ENCODE data around the gene FREM2. TPM values are rescaled to one million over a fixed set of nuclear protein-coding genes. Genes with fewer than 3 reads are reported as not detected.

FREM2 gene
- total and polyA plus RNA-seq, 4 donors = 1.6 to 58.3 (median 9.4) TPM

DNA sequence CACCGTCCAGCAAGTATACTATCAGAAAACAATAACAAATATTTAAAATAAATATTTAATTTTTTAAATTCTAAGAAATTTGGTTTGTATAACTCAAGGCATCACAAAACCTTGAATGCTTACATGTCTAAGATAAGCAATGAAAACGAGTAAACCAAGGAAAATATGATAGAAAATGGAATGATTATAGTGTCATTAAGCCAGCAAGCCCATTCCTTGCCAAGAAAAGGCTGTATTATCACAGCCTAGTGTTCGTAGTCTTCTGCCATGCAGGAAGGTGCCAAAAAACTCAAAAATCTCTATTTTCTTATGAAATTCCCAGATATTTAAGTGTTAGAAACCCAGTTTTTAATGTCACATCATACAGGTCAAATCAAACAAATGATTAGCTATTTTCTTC, 167.3 kb downstream of the FREM2 start:
- Histone ChIP-seq H3K9me3 (ENCODE audit: control insufficient read depth in 4 of 4, insufficient read depth in 3 of 4, low read length in 3 of 4) (no peaks in the 10 kb centered on the region), H3K27me3 (ENCODE audit: control insufficient read depth in 3 of 3, insufficient read depth in 3 of 3, low read length in 2 of 3) (no peaks in the 10 kb centered on the region), H3K4me3 (no peak overlapping the region), H3K9ac (ENCODE audit: insufficient read depth in 1 of 2, low read length in 2 of 2) (no peak overlapping the region), H3K27ac (ENCODE audit: low read depth in 1 of 2, low read length in 1 of 2) (no peak overlapping the region), H3K4me1 (ENCODE audit: control insufficient read depth in 5 of 5, insufficient read depth in 5 of 5, low read length in 5 of 5) (peaks cover 0 to 20% (median 0%) of the 10 kb centered on the region in 5 donors), H3K36me3 (ENCODE audit: control insufficient read depth in 4 of 4, insufficient read depth in 4 of 4, low read length in 4 of 4) (no peaks in the 10 kb centered on the region)
- no peak for TF ChIP-seq CTCF (IDR thresholded peaks at IDR 0.05; ENCODE audit: control extremely low read depth, extremely low read depth)
- 67 to 75% methylated on average over 3 of the region's 3 CpGs for WGBS, 2 donors
- DNase-seq (peak in 2 of 3 donors; percentile 53 to 62), ATAC-seq (ENCODE audit: insufficient read depth, low FRiP score) (no peak)

DNA sequence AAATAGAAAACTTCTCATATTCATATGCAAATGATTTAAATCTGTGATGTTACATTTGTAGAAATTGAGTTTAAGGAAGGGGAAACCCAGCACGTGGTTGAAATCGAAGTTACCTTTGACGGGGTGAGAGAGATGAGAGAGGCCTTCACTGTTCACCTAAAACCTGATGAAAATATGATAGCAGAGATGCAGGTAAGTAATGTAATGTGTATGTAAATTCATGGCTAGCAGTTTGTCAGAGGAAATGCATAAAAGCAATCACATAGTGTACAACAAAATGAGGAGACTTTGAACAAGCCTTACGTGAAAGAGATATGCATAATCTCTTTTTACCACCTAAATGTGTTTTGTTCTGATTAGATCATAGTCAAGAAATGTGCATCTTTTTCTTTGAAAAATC, 169.2 kb downstream of the FREM2 start:
- TF ChIP-seq CTCF (IDR thresholded peaks at IDR 0.05; ENCODE audit: control extremely low read depth, extremely low read depth) = no peak
- ATAC-seq (ENCODE audit: insufficient read depth, low FRiP score) (no peak), DNase-seq (no peak)
- Histone ChIP-seq H3K36me3 (ENCODE audit: control insufficient read depth in 4 of 4, insufficient read depth in 4 of 4, low read length in 4 of 4) (no peaks in the 10 kb centered on the region), H3K9me3 (ENCODE audit: control insufficient read depth in 4 of 4, insufficient read depth in 3 of 4, low read length in 3 of 4) (no peaks in the 10 kb centered on the region), H3K4me3 (no peak overlapping the region), H3K4me1 (ENCODE audit: control insufficient read depth in 5 of 5, insufficient read depth in 5 of 5, low read length in 5 of 5) (peaks cover 0 to 10% (median 0%) of the 10 kb centered on the region in 5 donors), H3K9ac (ENCODE audit: insufficient read depth in 1 of 2, low read length in 2 of 2) (no peak overlapping the region), H3K27ac (ENCODE audit: low read depth in 1 of 2, low read length in 1 of 2) (no peak overlapping the region), H3K27me3 (ENCODE audit: control insufficient read depth in 3 of 3, insufficient read depth in 3 of 3, low read length in 2 of 3) (no peaks in the 10 kb centered on the region)
- WGBS, 2 donors = 82 to 84% methylated on average over 4 of the region's 4 CpGs

- H3K9me3 ChIP-seq (ENCODE audit: control insufficient read depth in 4 of 4, insufficient read depth in 3 of 4, low read length in 3 of 4) = no peaks in the 10 kb centered on the region
- H3K4me1 ChIP-seq (ENCODE audit: control insufficient read depth in 5 of 5, insufficient read depth in 5 of 5, low read length in 5 of 5) = no peaks in the 10 kb centered on the region
- H3K36me3 ChIP-seq (ENCODE audit: control insufficient read depth in 4 of 4, insufficient read depth in 4 of 4, low read length in 4 of 4) = no peaks in the 10 kb centered on the region
- H3K27ac ChIP-seq (ENCODE audit: low read depth in 1 of 2, low read length in 1 of 2) = no peak overlapping the region
- no peak for TF ChIP-seq CTCF (IDR thresholded peaks at IDR 0.05; ENCODE audit: control extremely low read depth, extremely low read depth)
- ATAC-seq (ENCODE audit: insufficient read depth, low FRiP score) = no peak
- no peaks in the 10 kb centered on the region for H3K27me3 ChIP-seq (ENCODE audit: control insufficient read depth in 3 of 3, insufficient read depth in 3 of 3, low read length in 2 of 3)
- H3K4me3 ChIP-seq = no peak overlapping the region
- WGBS, 2 donors = 84 to 88% methylated on average over 2 of the region's 2 CpGs
- H3K9ac ChIP-seq (ENCODE audit: insufficient read depth in 1 of 2, low read length in 2 of 2) = no peak overlapping the region
- DNase-seq = no peak
Measured at GRCh38 chr13:38862443-38862842, 175.6 kb downstream of the FREM2 start.

GRCh38 chr13:38863536-38863935, 176.7 kb downstream of the FREM2 start:
- Histone ChIP-seq H3K36me3 (ENCODE audit: control insufficient read depth in 4 of 4, insufficient read depth in 4 of 4, low read length in 4 of 4) (no peaks in the 10 kb centered on the region), H3K27me3 (ENCODE audit: control insufficient read depth in 3 of 3, insufficient read depth in 3 of 3, low read length in 2 of 3) (no peaks in the 10 kb centered on the region), H3K4me3 (no peak overlapping the region), H3K27ac (ENCODE audit: low read depth in 1 of 2, low read length in 1 of 2) (no peak overlapping the region), H3K4me1 (ENCODE audit: control insufficient read depth in 5 of 5, insufficient read depth in 5 of 5, low read length in 5 of 5) (no peaks in the 10 kb centered on the region), H3K9me3 (ENCODE audit: control insufficient read depth in 4 of 4, insufficient read depth in 3 of 4, low read length in 3 of 4) (no peaks in the 10 kb centered on the region), H3K9ac (ENCODE audit: insufficient read depth in 1 of 2, low read length in 2 of 2) (no peak overlapping the region)
- TF ChIP-seq CTCF (IDR thresholded peaks at IDR 0.05; ENCODE audit: control extremely low read depth, extremely low read depth) = no peak
- no peak for DNase-seq
- ATAC-seq (ENCODE audit: insufficient read depth, low FRiP score) = no peak
- 90 to 92% methylated on average over 3 of the region's 3 CpGs for WGBS, 2 donors
